H1 (cell line): Measurements from ENCODE around the gene VPS9D1. TPM values are rescaled to one million over a fixed set of nuclear protein-coding genes. Genes with fewer than 3 reads are reported as not detected.
"Not testable (repeated sequence)": the region's sequence is repeated elsewhere in the genome, so short reads cannot be mapped to it uniquely, and the experiment has no call there.

Source experiments
- CTCF ChIA-PET: fragments of 300-600 bp; sonication (Branson Sonifier 250); formaldehyde crosslinking; loops from one replicate; lab custom pipeline; 2021; ENCODE audit not compliant: partially characterized antibody; lab: Charles Lee
- POLR2A ChIA-PET: fragments of 300-600 bp; sonication (Branson Sonifier 250); formaldehyde crosslinking; loops from one replicate; lab custom pipeline; 2021; ENCODE audit warnings: inconsistent platforms; ENCODE audit not compliant: partially characterized antibody; lab: Charles Lee
- DNase-seq, 2 experiments: peaks; one replicate each; pipeline versions ENCODE4 v3.0.0 to v3.0.0-alpha.2; 2010 to 2022; ENCODE audit warnings: low spot score in 2 of 2, low read depth in 1 of 2, mixed read lengths in 1 of 2
- FAIRE-seq: peaks from 2 replicates; lab custom pipeline; 2011; peaks lifted over from hg19 to GRCh38; lab: Jason Lieb, UNC
- H2AFZ ChIP-seq: 2 replicates; pipeline ENCODE4 v1.8.1; 2012; ENCODE audit warnings: low read length, inconsistent platforms
- H2AK5ac ChIP-seq: 2 replicates; pipeline ENCODE4 v1.6.1; 2013; ENCODE audit warnings: low read depth, low read length
- H2BK120ac ChIP-seq: replicated peaks from 2 replicates; pipeline ENCODE3; 2013; ENCODE audit warnings: low read depth, low read length, inconsistent platforms
- H2BK12ac ChIP-seq: 2 replicates; pipeline ENCODE4 v1.6.1; 2013; ENCODE audit warnings: low read depth, low read length
- H2BK15ac ChIP-seq: 2 replicates; pipeline ENCODE4 v1.6.1; 2013; ENCODE audit warnings: low read length
- H2BK20ac ChIP-seq: 2 replicates; pipeline ENCODE4 v1.6.1; 2013; ENCODE audit warnings: low read length
- H2BK5ac ChIP-seq: 2 replicates; pipeline ENCODE4 v1.6.1; 2013; ENCODE audit warnings: low read depth, low read length
- H3K14ac ChIP-seq: 2 replicates; pipeline ENCODE4 v1.6.1; 2013; ENCODE audit warnings: inconsistent platforms; ENCODE audit not compliant: insufficient read length
- H3K18ac ChIP-seq: 2 replicates; pipeline ENCODE4 v1.6.1; 2013; ENCODE audit warnings: low read length; ENCODE audit errors: extremely low read depth
- H3K23ac ChIP-seq: 2 replicates; pipeline ENCODE4 v1.6.1; 2013; ENCODE audit warnings: inconsistent platforms; ENCODE audit not compliant: insufficient read length
- H3K23me2 ChIP-seq: 2 replicates; pipeline ENCODE4 v1.6.1; 2013; ENCODE audit warnings: low read depth, low read length
- H3K27ac ChIP-seq: 2 replicates; pipeline ENCODE4 v1.6.1; 2011; ENCODE audit warnings: low read depth, low read length, inconsistent platforms
- H3K27me3 ChIP-seq, 4 experiments: replicated peaks in 1 of 4; 1 replicate in 1 of 4; 2 replicates in 3 of 4; pipeline versions ENCODE4 v1.6.1 to v1.8.1; 2011 to 2013; ENCODE audit warnings: low read length in 3 of 4, mild to moderate bottlenecking in 3 of 4, inconsistent platforms in 2 of 4, mixed read lengths in 2 of 4, moderate library complexity in 1 of 4; ENCODE audit not compliant: control insufficient read depth in 3 of 4, insufficient read depth in 3 of 4; ENCODE audit errors: extremely low read depth in 1 of 4
- H3K36me3 ChIP-seq, 4 experiments: 2 replicates each; pipeline versions ENCODE4 v1.6.1 to v1.8.1; 2011 to 2013; ENCODE audit warnings: mild to moderate bottlenecking in 4 of 4, low read length in 3 of 4, moderate library complexity in 2 of 4, control low read depth in 1 of 4, inconsistent platforms in 1 of 4; ENCODE audit not compliant: insufficient read depth in 4 of 4, control insufficient read depth in 2 of 4
- H3K4ac ChIP-seq: replicated peaks from 2 replicates; pipeline ENCODE3; 2013; ENCODE audit warnings: low read length, low read depth, mixed read lengths, inconsistent platforms; ENCODE audit not compliant: insufficient read length
- H3K4me1 ChIP-seq, 4 experiments: replicated peaks in 1 of 4; 1 replicate in 1 of 4; 2 replicates in 3 of 4; pipeline versions ENCODE4 v1.6.1 to v1.8.1; 2011 to 2013; ENCODE audit warnings: low read length in 3 of 4, inconsistent platforms in 2 of 4, mixed read lengths in 1 of 4; ENCODE audit not compliant: insufficient read depth in 4 of 4, control insufficient read depth in 3 of 4
- H3K4me2 ChIP-seq, 2 experiments: 2 replicates each; pipeline versions ENCODE4 v1.6.1 to v1.8.1; 2011 to 2013; ENCODE audit warnings: low read depth in 2 of 2, low read length in 2 of 2, control low read depth in 1 of 2, inconsistent platforms in 1 of 2, mild to moderate bottlenecking in 1 of 2; ENCODE audit not compliant: insufficient read depth in 1 of 2
- H3K4me3 ChIP-seq, 4 experiments: fragments of 200-600, 300-600 bp in 1 of 4; sonication (generic), shearing (Covaris generic), sonication (Bioruptor Twin) in 1 of 4; 2 replicates each; pipeline versions ENCODE4 v1.5.1 to v1.8.1; 2011 to 2016; ENCODE audit warnings: low read length in 4 of 4, low read depth in 3 of 4, control low read depth in 2 of 4, inconsistent platforms in 2 of 4, mild to moderate bottlenecking in 2 of 4, mixed read lengths in 1 of 4, moderate library complexity in 1 of 4; ENCODE audit not compliant: insufficient read depth in 2 of 4; ENCODE audit errors: extremely low read depth in 1 of 4
- H3K56ac ChIP-seq: replicated peaks from 2 replicates; pipeline ENCODE3; 2013; ENCODE audit warnings: low read depth, mild to moderate bottlenecking, mixed read lengths, low read length, inconsistent platforms; ENCODE audit not compliant: insufficient read length
- H3K79me1 ChIP-seq: 2 replicates; pipeline ENCODE4 v1.6.1; 2013; ENCODE audit warnings: low read depth, low read length, control low read depth
- H3K79me2 ChIP-seq, 2 experiments: 2 replicates each; pipeline versions ENCODE4 v1.6.1 to v1.8.1; 2012 to 2013; ENCODE audit warnings: low read length in 2 of 2, mild to moderate bottlenecking in 2 of 2, inconsistent platforms in 1 of 2; ENCODE audit not compliant: insufficient read depth in 2 of 2, control insufficient read depth in 1 of 2
- H3K9ac ChIP-seq, 4 experiments: replicated peaks in 1 of 4; 1 replicate in 1 of 4; 2 replicates in 3 of 4; pipeline versions ENCODE4 v1.6.1 to v1.8.1; 2011 to 2013; ENCODE audit warnings: low read depth in 3 of 4, low read length in 3 of 4, control low read depth in 2 of 4, mild to moderate bottlenecking in 2 of 4, moderate library complexity in 2 of 4, inconsistent platforms in 1 of 4; ENCODE audit errors: extremely low read depth in 1 of 4
- H3K9me3 ChIP-seq, 2 experiments: 2 replicates each; pipeline versions ENCODE4 v1.6.1 to v1.8.1; 2012 to 2013; ENCODE audit warnings: mild to moderate bottlenecking in 2 of 2, moderate library complexity in 2 of 2, control low read depth in 1 of 2, inconsistent platforms in 1 of 2, low read depth in 1 of 2, low read length in 1 of 2, mixed read lengths in 1 of 2; ENCODE audit not compliant: insufficient read depth in 2 of 2
- H4K20me1 ChIP-seq, 2 experiments: replicated peaks in 1 of 2; 2 replicates each; pipeline versions ENCODE3 to v1.8.1; 2011 to 2013; ENCODE audit warnings: inconsistent platforms in 2 of 2, low read length in 2 of 2, mild to moderate bottlenecking in 1 of 2; ENCODE audit not compliant: insufficient read depth in 2 of 2, control insufficient read depth in 1 of 2
- H4K5ac ChIP-seq: 2 replicates; pipeline ENCODE4 v1.6.1; 2013; ENCODE audit warnings: low read length, low read depth, mixed read lengths, inconsistent platforms; ENCODE audit not compliant: insufficient read length
- H4K8ac ChIP-seq: 2 replicates; pipeline ENCODE4 v1.8.0; 2013; ENCODE audit warnings: mild to moderate bottlenecking, moderate library complexity, low read length, inconsistent platforms; ENCODE audit not compliant: insufficient read depth; ENCODE audit errors: extremely low read depth
- H4K91ac ChIP-seq: replicated peaks from 2 replicates; pipeline ENCODE3; 2013; ENCODE audit warnings: low read length, mixed read lengths, inconsistent platforms; ENCODE audit not compliant: insufficient read length
- WGBS, 2 experiments: shearing (Covaris generic) in 1 of 2; methylation state at CpG; one replicate each; pipeline versions ENCODE4 v1.1.6 to v1.1.7; 2013 to 2015; ENCODE audit warnings: low lambda C conversion rate in 2 of 2, mixed read lengths in 2 of 2, inconsistent platforms in 1 of 2, low coverage in 1 of 2, missing lambda C conversion rate in 1 of 2; ENCODE audit not compliant: insufficient replicate concordance in 2 of 2, insufficient coverage in 1 of 2, insufficient read length in 1 of 2; ENCODE audit errors: extremely low coverage in 1 of 2, missing lambda C conversion rate in 1 of 2; 5-methylcytosine and 5-hydroxymethylcytosine counted together
- polyA plus RNA-seq, 7 experiments: library from polyadenylated mRNA; depleted of rRNA in 3 of 7; stranded (reverse) in 5 of 7; unstranded in 2 of 7; fragments of >200 nt in 5 of 7; fragments of 200-250 nt in 2 of 7; gene quantifications; 1 replicate in 5 of 7; 2 replicates in 1 of 7; 4 replicates in 1 of 7; pipeline versions ENCODE4 v1.2.1 to v1.2.3, GENCODE V29; 2011 to 2013; ENCODE audit warnings: missing spikeins in 2 of 7, mixed read lengths in 2 of 7
- total RNA-seq: library from RNA; stranded (reverse); fragmentation: NEBNext Ultra II Directional; extraction: Animal tissue kit (Norgen Biotek cat#: 25700); gene quantifications from 2 replicates; pipeline ENCODE4 v1.2.1, GENCODE V29; 2021

The VPS9D1 gene
- total and polyA plus RNA-seq, 2 of the 8 experiments (the other 6 are each of a cell fraction or from before 2014, with no cell fraction given) = 2.9 to 5.4 TPM

DNA sequence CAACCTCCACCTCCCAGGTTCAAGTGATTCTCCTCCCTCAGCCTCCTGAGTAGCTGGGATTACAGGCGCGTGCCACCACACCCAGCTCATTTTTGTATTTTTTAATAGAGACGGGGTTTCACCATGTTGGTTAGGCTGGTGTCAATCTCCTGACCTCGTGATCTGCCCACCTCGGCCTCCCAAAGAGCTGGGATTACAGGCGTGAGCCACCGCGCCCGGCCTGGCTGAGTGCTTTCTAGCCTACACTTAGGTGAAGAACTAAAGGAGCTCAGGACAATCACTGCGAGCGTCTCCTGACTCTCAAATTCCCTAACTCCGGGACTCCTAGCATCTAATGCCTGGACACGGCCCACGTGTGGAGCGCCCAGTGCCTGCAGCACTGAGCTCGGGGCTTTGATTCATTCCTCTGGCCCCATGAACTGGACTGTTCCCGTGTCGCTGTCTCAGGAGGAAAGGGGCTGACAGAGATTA lies 21.0 kb downstream of the VPS9D1 start:
- peak overlapping the region; percentile 28; the same call in 1 of the 2 replicates for H3K27ac ChIP-seq
- not testable (repeated sequence) for H3K18ac ChIP-seq, FAIRE-seq, H2BK20ac ChIP-seq, H2BK12ac ChIP-seq, H3K9me3 ChIP-seq, H3K79me1 ChIP-seq, H2AK5ac ChIP-seq, H2BK120ac ChIP-seq, H2AFZ ChIP-seq, H4K91ac ChIP-seq, H3K14ac ChIP-seq, H2BK15ac ChIP-seq, H3K56ac ChIP-seq, H3K27me3 ChIP-seq, H4K5ac ChIP-seq, H3K79me2 ChIP-seq, H2BK5ac ChIP-seq, DNase-seq, H3K23ac ChIP-seq, H4K8ac ChIP-seq
- peaks cover 13% of the 10 kb centered on the region; the same call in 1 of the 2 replicates for H3K23me2 ChIP-seq
- H3K4me2 ChIP-seq = peak overlapping the region; percentile 67 to 96
- CTCF ChIA-PET = interaction anchor here (0.7 to 3.7 kb wide), 19 partner anchors 11 to 226 kb away, joined by 3 to 36 read pairs (median 5); partner anchors contain the start of gene CPNE7
- peaks cover 0 to 11% (median 5%) of the 10 kb centered on the region in 4 experiments; a peak in 5 of 7 replicates for H3K4me1 ChIP-seq
- peak overlapping the region; percentile 65 for H3K4ac ChIP-seq
- H3K9ac ChIP-seq = peak overlapping the region in 1 of 4 experiments; percentile 13; a peak in 1 of 7 replicates
- H3K4me3 ChIP-seq = peak overlapping the region in 2 of 4 experiments; percentile 5 to 46; a peak in 3 of 8 replicates
- POLR2A ChIA-PET = interaction anchor here (0.6 to 6.6 kb wide), 22 partner anchors 7 to 210 kb away, joined by 3 to 59 read pairs (median 4); partner anchors contain the start of genes CDK10, CHMP1A, CPNE7 and FANCA
- H3K36me3 ChIP-seq = peaks cover 0 to 15% (median under 1%) of the 10 kb centered on the region in 4 experiments; a peak in 3 of 8 replicates
- 77% methylated on average over 17 of the region's 18 CpGs; no CpG with 5 or more reads in 1 of the 2 experiments for WGBS, 2 experiments
- peaks cover 0 to 20% of the 10 kb centered on the region in 2 experiments for H4K20me1 ChIP-seq
